Transverse colon (tissue), 4 donors: Measurements from ENCODE around the gene MOV10L1. TPM values are rescaled to one million over a fixed set of nuclear protein-coding genes. Genes with fewer than 3 reads are reported as not detected.

Experiments used
- DNase-seq: peaks from one replicate; pipeline ENCODE4 v3.0.0-alpha.2; 2019
- H3K27ac ChIP-seq, 4 donors: fragments of 200-600 bp; sonication (generic); 2 replicates each; pipeline ENCODE4 v1.5.1; 2016 to 2018; ENCODE audit warnings: inconsistent platforms in 4 of 4
- H3K27me3 ChIP-seq: fragments of 200-600 bp; sonication (generic); 2 replicates; pipeline ENCODE4 v1.5.1; 2017; ENCODE audit warnings: inconsistent platforms
- H3K36me3 ChIP-seq, 4 donors: fragments of 200-600 bp; sonication (generic); 2 replicates each; pipeline ENCODE4 v1.5.1; 2017 to 2019; ENCODE audit warnings: inconsistent platforms in 4 of 4
- H3K4me1 ChIP-seq, 4 donors: fragments of 200-600 bp; sonication (generic); 2 replicates each; pipeline ENCODE4 v1.5.1; 2017 to 2020; ENCODE audit warnings: inconsistent platforms in 4 of 4
- H3K4me3 ChIP-seq, 4 donors: fragments of 200-600 bp; sonication (generic); 1 replicate in 1 of 4; 2 replicates in 3 of 4; pipeline versions ENCODE4 v1.5.1 to v1.6.1; 2017 to 2019; ENCODE audit warnings: inconsistent platforms in 4 of 4
- H3K9me3 ChIP-seq, 2 donors: fragments of 200-600 bp; sonication (generic); 2 replicates each; pipeline ENCODE4 v1.5.1; 2017 to 2019; ENCODE audit warnings: inconsistent platforms in 2 of 2
- EP300 ChIP-seq: sonication (generic); formaldehyde crosslinking; IDR thresholded peaks from one replicate; pipeline ENCODE4 v1.6.1; 2017; ENCODE audit warnings: antibody characterized with exemption, low read depth
- POLR2A ChIP-seq: fragments of 450-650 bp; IDR thresholded peaks from one replicate; pipeline ENCODE4 v1.6.1; 2016; ENCODE audit warnings: antibody characterized with exemption, mild to moderate bottlenecking, moderate library complexity
- POLR2AphosphoS5 ChIP-seq, 3 donors: sonication (generic); formaldehyde crosslinking; IDR thresholded peaks; one replicate each; pipeline ENCODE4 v1.6.1; 2016; ENCODE audit warnings: antibody characterized with exemption in 3 of 3
- WGBS, 2 donors: methylation state at CpG; one replicate each; pipeline ENCODE4 v1.1.5; 2018; ENCODE audit warnings: low coverage in 1 of 2; 5-methylcytosine and 5-hydroxymethylcytosine counted together
- in situ Hi-C, 4 donors: fragments of 200-750 bp; cut with MboI; loops; one replicate each; pipeline versions ENCODE4 v1.15.0 to v1.15.1; 2017; ENCODE audit warnings: low sequenced_read_pairs in 3 of 4, low pct_ligation_motif_present in 1 of 4, low pct_unique_long_range_greater_than_20kb in 1 of 4
- intact Hi-C: fragments of 100-400 bp; cut with DNase I; formaldehyde crosslinking; loops from one replicate; pipeline ENCODE4 v1.15.1; 2023; ENCODE audit warnings: low total_unique reads
- total RNA-seq, 4 donors: library from RNA; depleted of rRNA; stranded (reverse); fragments of >200 nt; gene quantifications; one replicate each; pipeline ENCODE4 v1.1.0, GENCODE V29; 2016
- TF ChIP-seq, protein P1 (sequence below), 5 experiments: fragments of 200-600 bp in 3 of 5; fragments of 450-650 bp in 2 of 5; sonication (generic) in 3 of 5; IDR thresholded peaks; 1 replicate in 2 of 5; 2 replicates in 3 of 5; pipeline ENCODE4 v1.5.1; 2016 to 2017; ENCODE audit warnings: antibody characterized with exemption in 5 of 5, inconsistent platforms in 3 of 5, mild to moderate bottlenecking in 2 of 5, moderate library complexity in 1 of 5

Gene MOV10L1
- total RNA-seq, 4 donors from 2014 or later, result 0.20 to 0.48 (median 0.41) TPM; not detected in 1

DNA sequence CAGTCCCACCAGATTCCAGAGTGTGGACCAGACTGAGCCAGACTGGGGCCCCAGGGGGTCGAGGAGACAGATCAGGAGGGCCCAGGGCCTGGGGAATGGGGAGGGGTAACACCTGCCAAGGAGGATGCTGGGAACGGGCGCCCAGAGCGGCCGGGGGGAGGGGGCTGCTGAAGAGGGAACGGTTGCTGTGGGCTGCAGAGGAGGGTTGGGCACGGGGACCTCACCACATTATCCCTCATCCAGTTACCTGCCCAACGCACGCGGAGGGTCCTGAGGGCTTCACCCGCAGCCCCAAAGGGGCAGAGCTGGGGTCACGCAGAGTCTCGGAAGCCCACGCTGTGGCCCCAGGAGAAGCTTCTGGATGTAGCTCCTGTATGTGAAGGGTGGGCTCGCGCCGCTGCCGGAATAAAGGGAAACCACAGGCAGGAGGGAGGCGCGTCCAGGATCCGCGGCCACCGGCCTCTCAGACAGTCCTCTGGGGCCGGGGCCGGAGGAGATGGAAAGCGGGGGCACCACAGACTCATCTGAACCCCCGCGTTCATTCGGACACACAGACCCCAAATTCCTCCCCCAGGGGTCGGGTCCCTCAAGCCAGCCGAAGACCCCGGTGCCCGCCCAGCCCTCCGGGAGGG, 110.1 kb downstream of the MOV10L1 start:
- WGBS, 2 donors, result 14% methylated on average over 34 of the region's 34 CpGs; no CpG with 5 or more reads in 1 of the 2 donors
- intact Hi-C loops, result no loop called here

DNA sequence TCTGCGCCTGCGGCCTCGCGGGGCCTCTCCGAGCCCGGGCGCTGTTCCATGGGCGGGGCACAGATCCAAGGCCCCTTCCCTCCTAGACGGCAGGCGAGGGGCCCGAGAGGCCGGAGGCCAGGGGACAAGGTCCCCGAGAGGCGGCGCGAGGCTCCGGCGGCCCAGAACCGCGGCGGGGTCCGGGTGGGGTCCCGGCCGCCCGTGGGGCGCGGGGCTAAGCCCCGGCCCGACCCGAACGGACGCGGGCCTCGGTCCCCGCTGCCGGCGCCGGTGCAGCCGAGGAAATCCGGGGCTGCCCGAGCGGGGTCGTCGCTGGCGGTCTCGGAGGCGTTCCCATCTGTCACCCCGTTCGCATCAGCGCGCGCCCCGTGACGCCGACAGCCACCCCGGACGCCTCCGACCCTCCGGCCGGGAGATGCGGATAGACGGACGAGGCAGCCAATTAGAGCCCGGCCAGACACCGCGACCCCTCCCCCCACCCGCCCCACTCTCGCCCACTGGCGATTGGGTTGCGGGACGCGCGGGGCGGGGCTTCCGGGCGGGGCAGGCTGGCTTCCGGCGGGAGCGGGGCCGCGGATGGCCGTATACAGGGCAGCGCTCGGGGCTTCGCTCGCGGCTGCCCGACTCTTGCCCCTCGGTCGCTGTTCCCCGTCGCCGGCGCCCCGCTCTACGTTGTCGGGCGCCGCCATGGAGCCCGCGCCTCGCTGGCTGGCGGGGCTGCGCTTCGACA, 110.8 kb downstream of the MOV10L1 start, which contains the start of gene SELENOO:
Gene SELENOO (plus strand): TSS at position 551 of the 730 bp plus-strand sequence. CDS start 26 bp downstream, at position 577.
- intact Hi-C loops (no loop called here), in situ Hi-C loops (loop anchor here in 1 of 4 donors (10.0 kb wide), 1 partner anchor 56 kb away; no protein-coding TSS in a partner anchor)
- Histone ChIP-seq H3K27me3 (no peaks in the 10 kb centered on the region), H3K9me3 (no peaks in the 10 kb centered on the region), H3K36me3 (no peaks in the 10 kb centered on the region), H3K27ac (peak within 1 kb of the TSS; percentile 81 to 88 (median 86)), H3K4me3 (peak within 1 kb of the TSS; percentile 62 to 95 (median 88)), H3K4me1 (peaks cover 16 to 22% (median 19%) of the 10 kb centered on the region in 4 donors)
- DNase-seq, result peak; percentile 95
- TF ChIP-seq EP300 (no peak), POLR2A (peak; percentile 69), POLR2AphosphoS5 (IDR thresholded peaks at IDR 0.05) (peak; percentile 87 to 95 (median 91))
- TF ChIP-seq, protein P1, sequence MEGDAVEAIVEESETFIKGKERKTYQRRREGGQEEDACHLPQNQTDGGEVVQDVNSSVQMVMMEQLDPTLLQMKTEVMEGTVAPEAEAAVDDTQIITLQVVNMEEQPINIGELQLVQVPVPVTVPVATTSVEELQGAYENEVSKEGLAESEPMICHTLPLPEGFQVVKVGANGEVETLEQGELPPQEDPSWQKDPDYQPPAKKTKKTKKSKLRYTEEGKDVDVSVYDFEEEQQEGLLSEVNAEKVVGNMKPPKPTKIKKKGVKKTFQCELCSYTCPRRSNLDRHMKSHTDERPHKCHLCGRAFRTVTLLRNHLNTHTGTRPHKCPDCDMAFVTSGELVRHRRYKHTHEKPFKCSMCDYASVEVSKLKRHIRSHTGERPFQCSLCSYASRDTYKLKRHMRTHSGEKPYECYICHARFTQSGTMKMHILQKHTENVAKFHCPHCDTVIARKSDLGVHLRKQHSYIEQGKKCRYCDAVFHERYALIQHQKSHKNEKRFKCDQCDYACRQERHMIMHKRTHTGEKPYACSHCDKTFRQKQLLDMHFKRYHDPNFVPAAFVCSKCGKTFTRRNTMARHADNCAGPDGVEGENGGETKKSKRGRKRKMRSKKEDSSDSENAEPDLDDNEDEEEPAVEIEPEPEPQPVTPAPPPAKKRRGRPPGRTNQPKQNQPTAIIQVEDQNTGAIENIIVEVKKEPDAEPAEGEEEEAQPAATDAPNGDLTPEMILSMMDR (IDR thresholded peaks at IDR 0.05), result no peak
- 0% methylated on average over 61 of the region's 105 CpGs; no CpG with 5 or more reads in 1 of the 2 donors for WGBS, 2 donors

More for the DNA sequence above, 110.1 kb downstream of the MOV10L1 start:
- H3K4me1 ChIP-seq, result peaks cover 16 to 22% (median 19%) of the 10 kb centered on the region in 4 donors
- in situ Hi-C loops, result loop anchor here in 1 of 4 donors (10.0 kb wide), 1 partner anchor 55 kb away; no protein-coding TSS in a partner anchor
- peak overlapping the region; percentile 81 to 88 (median 86) for H3K27ac ChIP-seq
- no peak for DNase-seq
- no peaks in the 10 kb centered on the region for H3K9me3 ChIP-seq
- H3K4me3 ChIP-seq, result peak overlapping the region; percentile 52 to 95 (median 88)
- H3K36me3 ChIP-seq, result no peaks in the 10 kb centered on the region
- no peaks in the 10 kb centered on the region for H3K27me3 ChIP-seq
- TF ChIP-seq POLR2AphosphoS5 (IDR thresholded peaks at IDR 0.05), result no peak
- TF ChIP-seq, protein P1 (IDR thresholded peaks at IDR 0.05), result no peak

DNA sequence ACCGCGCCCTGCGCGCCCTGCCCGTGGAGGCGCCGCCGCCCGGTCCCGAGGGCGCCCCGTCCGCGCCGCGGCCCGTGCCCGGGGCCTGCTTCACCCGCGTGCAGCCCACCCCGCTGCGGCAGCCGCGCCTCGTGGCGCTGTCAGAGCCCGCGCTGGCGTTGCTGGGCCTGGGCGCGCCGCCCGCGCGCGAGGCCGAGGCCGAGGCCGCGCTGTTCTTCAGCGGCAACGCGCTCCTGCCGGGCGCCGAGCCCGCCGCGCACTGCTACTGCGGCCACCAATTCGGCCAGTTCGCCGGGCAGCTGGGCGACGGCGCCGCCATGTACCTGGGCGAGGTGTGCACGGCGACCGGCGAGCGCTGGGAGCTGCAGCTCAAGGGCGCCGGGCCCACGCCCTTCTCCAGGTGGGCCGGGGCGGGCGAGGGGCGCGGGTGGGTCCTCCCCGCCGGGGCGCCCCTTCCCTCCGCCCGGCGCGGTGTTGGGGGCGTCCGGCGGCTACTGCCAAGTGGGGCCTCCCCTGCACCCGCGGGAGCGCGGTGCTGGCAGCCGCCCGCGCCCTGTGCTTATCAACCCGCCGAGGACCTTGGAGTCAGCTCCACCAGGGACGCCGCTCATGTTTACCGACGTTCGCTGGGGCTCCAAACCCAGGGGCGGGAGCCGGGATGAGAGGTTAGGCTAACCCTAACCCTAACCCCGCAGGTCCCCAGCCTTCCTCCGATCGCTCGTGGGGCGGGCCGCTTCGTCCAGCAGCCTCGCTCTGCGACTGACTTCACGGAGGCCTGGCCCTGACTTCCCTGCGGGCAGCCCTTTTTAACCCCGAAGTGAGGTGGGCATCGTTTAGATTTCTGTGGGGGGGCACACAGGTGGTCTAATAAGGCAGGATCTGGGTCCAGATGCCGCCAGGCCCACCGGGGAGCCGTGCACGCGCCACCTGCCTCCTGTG, 111.7 kb downstream of the MOV10L1 start:
- peak overlapping the region; percentile 81 to 88 (median 86) for H3K27ac ChIP-seq
- 4% methylated on average over 31 of the region's 115 CpGs; no CpG with 5 or more reads in 1 of the 2 donors for WGBS, 2 donors
- H3K9me3 ChIP-seq, result no peaks in the 10 kb centered on the region
- in situ Hi-C loops, result loop anchor here in 1 of 4 donors (10.0 kb wide), 1 partner anchor 57 kb away; no protein-coding TSS in a partner anchor
- TF ChIP-seq, protein P1 (IDR thresholded peaks at IDR 0.05), result no peak
- TF ChIP-seq EP300 (no peak), POLR2A (no peak), POLR2AphosphoS5 (IDR thresholded peaks at IDR 0.05) (no peak)
- H3K36me3 ChIP-seq, result no peaks in the 10 kb centered on the region
- DNase-seq, result no peak
- H3K4me1 ChIP-seq, result peaks cover 16 to 24% (median 19%) of the 10 kb centered on the region in 4 donors
- H3K4me3 ChIP-seq, result peak overlapping the region; percentile 62 to 95 (median 88)
- H3K27me3 ChIP-seq, result no peaks in the 10 kb centered on the region
- intact Hi-C loops, result no loop called here
